Fibroblast of lung (primary cell): ENCODE results near the gene RPS6KA2. TPM values are rescaled to one million over a fixed set of nuclear protein-coding genes. Genes with fewer than 3 reads are reported as not detected.

Experiments
- DNase-seq, 2 donors: peaks; one replicate each; pipeline versions ENCODE4 v3.0.0 to v3.0.0-alpha.2; 2010; ENCODE audit warnings: low read depth in 2 of 2
- H2AFZ ChIP-seq: 2 replicates; pipeline ENCODE4 v1.5.1; 2012; ENCODE audit warnings: low read length, control low read depth, inconsistent platforms
- H3K27ac ChIP-seq: 2 replicates; pipeline ENCODE4 v1.5.1; 2011; ENCODE audit warnings: low read length, control low read depth; ENCODE audit not compliant: insufficient read depth
- H3K27me3 ChIP-seq: 2 replicates; pipeline ENCODE4 v1.5.1; 2011; ENCODE audit warnings: mild to moderate bottlenecking, low read length; ENCODE audit not compliant: control insufficient read depth, insufficient read depth
- H3K36me3 ChIP-seq: 2 replicates; pipeline ENCODE4 v1.5.1; 2011; ENCODE audit warnings: low read length; ENCODE audit not compliant: control insufficient read depth, insufficient read depth
- H3K4me1 ChIP-seq: 2 replicates; pipeline ENCODE4 v1.5.1; 2011; ENCODE audit warnings: low read length; ENCODE audit not compliant: control insufficient read depth, insufficient read depth; ENCODE audit errors: extremely low read depth
- H3K4me2 ChIP-seq: 2 replicates; pipeline ENCODE4 v1.5.1; 2011; ENCODE audit warnings: low read length, control low read depth; ENCODE audit not compliant: insufficient read depth; ENCODE audit errors: extremely low read depth
- H3K4me3 ChIP-seq, 4 experiments: fragments of 200-600 bp in 1 of 4; sonication (generic) in 1 of 4; replicated peaks in 1 of 4; 2 replicates each; pipeline ENCODE4 v1.5.1; 2011 to 2016; ENCODE audit warnings: low read length in 4 of 4, low read depth in 3 of 4, mild to moderate bottlenecking in 3 of 4, control low read depth in 2 of 4, inconsistent platforms in 1 of 4, mixed read lengths in 1 of 4; ENCODE audit not compliant: insufficient read depth in 1 of 4; ENCODE audit errors: control extremely low read depth in 1 of 4
- H3K79me2 ChIP-seq: 2 replicates; pipeline ENCODE4 v1.5.1; 2012; ENCODE audit warnings: mild to moderate bottlenecking, low read length, inconsistent platforms; ENCODE audit not compliant: control insufficient read depth, insufficient read depth
- H3K9ac ChIP-seq: 2 replicates; pipeline ENCODE4 v1.5.1; 2011; ENCODE audit warnings: mild to moderate bottlenecking, low read length, control low read depth; ENCODE audit not compliant: insufficient read depth
- H3K9me3 ChIP-seq: 2 replicates; pipeline ENCODE4 v1.5.1; 2012; ENCODE audit warnings: low read depth, low read length; ENCODE audit not compliant: control insufficient read depth, insufficient read depth
- H4K20me1 ChIP-seq: 2 replicates; pipeline ENCODE4 v1.5.1; 2011; ENCODE audit warnings: low read length; ENCODE audit not compliant: control insufficient read depth, insufficient read depth; ENCODE audit errors: extremely low read depth
- CTCF ChIP-seq, 2 donors: IDR thresholded peaks in 1 of 2; conservative IDR thresholded peaks in 1 of 2; 1 replicate in 1 of 2; 2 replicates in 1 of 2; pipeline ENCODE4 v1.5.1; 2011 to 2012; ENCODE audit warnings: low read length in 2 of 2, control low read depth in 1 of 2, inconsistent platforms in 1 of 2, low read depth in 1 of 2, mild to moderate bottlenecking in 1 of 2
- EZH2 ChIP-seq: IDR thresholded peaks from 2 replicates; pipeline ENCODE4 v1.5.1; 2012; ENCODE audit warnings: low read length, control low read depth, mild to moderate bottlenecking; ENCODE audit errors: missing control alignments
- polyA plus RNA-seq, 2 donors: library from polyadenylated mRNA; depleted of rRNA in 1 of 2; stranded (reverse) in 1 of 2; unstranded in 1 of 2; fragments of >200 nt; gene quantifications; 2 replicates each; pipeline ENCODE4 v1.2.1, GENCODE V29; 2011 to 2012; ENCODE audit warnings: missing spikeins in 1 of 2
- total RNA-seq: library from RNA; depleted of rRNA; stranded (reverse); fragments of >200 nt; gene quantifications from 2 replicates; pipeline ENCODE4 v1.2.1, GENCODE V29; 2014

Gene RPS6KA2
- total and polyA plus RNA-seq, 2 donors (not counting 1 experiment from before 2014, with no cell fraction given): 66.8 to 116 TPM

GRCh38 chr6:166450167-166450873 lies 176.7 kb downstream of the RPS6KA2 start:
- Histone ChIP-seq H3K79me2 (no peaks in the 10 kb centered on the region), H4K20me1 (no peaks in the 10 kb centered on the region), H3K9ac (no peak overlapping the region), H3K36me3 (peaks cover 7% of the 10 kb centered on the region), H2AFZ (no peak overlapping the region), H3K4me3 (no peak overlapping the region), H3K27me3 (no peaks in the 10 kb centered on the region), H3K4me2 (no peak overlapping the region), H3K9me3 (no peaks in the 10 kb centered on the region), H3K27ac (no peak overlapping the region), H3K4me1 (no peaks in the 10 kb centered on the region)
- DNase-seq: no peak
- TF ChIP-seq EZH2: no peak

DNA sequence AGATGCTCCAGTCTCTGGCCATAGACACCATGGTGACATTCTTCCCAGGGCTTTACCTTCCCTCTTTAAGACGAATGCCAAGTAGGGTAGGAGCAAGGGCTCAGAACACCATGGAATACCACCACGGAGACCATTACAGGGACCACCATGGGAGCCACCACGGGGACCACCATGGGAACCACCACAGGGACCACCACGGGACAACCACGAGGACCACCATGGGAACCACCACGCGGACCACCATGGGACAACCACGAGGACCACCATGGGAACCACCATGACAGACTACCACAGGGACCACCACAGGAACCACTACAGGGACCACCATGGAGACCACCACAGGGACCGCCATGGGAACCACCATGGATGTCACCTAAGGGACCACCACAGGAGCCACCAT lies 177.4 kb downstream of the RPS6KA2 start:
- Histone ChIP-seq H3K4me3 (no peak overlapping the region), H2AFZ (no peak overlapping the region), H3K9me3 (no peaks in the 10 kb centered on the region), H3K27ac (no peak overlapping the region), H3K4me2 (no peak overlapping the region), H3K27me3 (no peaks in the 10 kb centered on the region), H3K79me2 (no peaks in the 10 kb centered on the region), H3K9ac (no peak overlapping the region), H3K36me3 (peaks cover 8% of the 10 kb centered on the region), H3K4me1 (no peaks in the 10 kb centered on the region), H4K20me1 (no peaks in the 10 kb centered on the region)
- TF ChIP-seq CTCF (conservative IDR thresholded peaks at IDR 0.05 in 1 of 2, IDR thresholded peaks at IDR 0.05 in 1 of 2; ENCODE audit: low read depth in 1 of 2, low read length in 2 of 2): no peak
- DNase-seq: no peak

DNA sequence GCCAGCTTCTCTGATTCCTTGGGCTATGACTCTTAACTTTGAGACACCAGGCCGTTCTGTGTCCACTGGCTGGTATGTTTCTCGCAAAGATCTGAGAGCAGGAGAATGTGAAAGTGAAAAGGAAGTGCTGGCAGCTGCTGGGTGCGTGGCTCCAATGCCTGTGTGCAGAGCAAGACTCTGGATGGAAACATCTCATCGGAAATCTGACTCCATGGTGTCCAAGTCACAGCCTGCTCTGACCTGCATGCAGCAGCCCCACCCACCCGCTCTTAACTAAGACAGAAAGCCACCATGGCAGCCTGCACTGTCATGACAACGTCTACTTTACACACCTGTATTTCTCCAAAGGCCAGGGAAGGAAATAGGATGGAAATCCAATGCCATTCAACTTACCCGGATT lies 178.0 kb downstream of the RPS6KA2 start:
- H3K9me3 ChIP-seq: no peaks in the 10 kb centered on the region
- no peaks in the 10 kb centered on the region for H3K79me2 ChIP-seq
- H3K36me3 ChIP-seq: peaks cover 8% of the 10 kb centered on the region
- H3K27ac ChIP-seq: no peak overlapping the region
- no peak overlapping the region for H3K9ac ChIP-seq
- no peaks in the 10 kb centered on the region for H3K4me1 ChIP-seq
- H3K4me2 ChIP-seq: no peak overlapping the region
- H3K4me3 ChIP-seq: no peak overlapping the region
- H4K20me1 ChIP-seq: no peaks in the 10 kb centered on the region
- no peak for TF ChIP-seq EZH2
- TF ChIP-seq CTCF (conservative IDR thresholded peaks at IDR 0.05 in 1 of 2, IDR thresholded peaks at IDR 0.05 in 1 of 2; ENCODE audit: low read depth in 1 of 2, low read length in 2 of 2): no peak
- H3K27me3 ChIP-seq: no peaks in the 10 kb centered on the region
- DNase-seq: no peak
- H2AFZ ChIP-seq: no peak overlapping the region
